ENCODE results near the gene HAUS6.
"Not testable (repeated sequence)": the region's sequence is repeated elsewhere in the genome, so short reads cannot be mapped to it uniquely, and the experiment has no call there.

The HAUS6 gene

GRCh38 chr9:19102631-19103345 lies at the start of gene HAUS6:
TSS of gene HAUS6 (minus strand) at chr9:19102904. CDS start at chr9:19102651, 253 bp downstream.
- peak within 1 kb of the TSS; percentile 89 for H2AFZ ChIP-seq (ENCODE audit: low read depth)

GRCh38 chr9:19152160-19152498 lies 49.4 kb upstream of the HAUS6 start:
- not testable (repeated sequence) for H3K9ac ChIP-seq; H3K36me3 ChIP-seq (ENCODE audit: insufficient read depth); H3K27ac ChIP-seq; H3K4me1 ChIP-seq (ENCODE audit: low read depth, poor library complexity, severe bottlenecking); H3K27me3 ChIP-seq (ENCODE audit: insufficient read depth, low read depth); H2AFZ ChIP-seq (ENCODE audit: low read depth); H3K4me3 ChIP-seq (IDR thresholded peaks at IDR 0.05; ENCODE audit: insufficient read depth, low read depth, low read length); H4K20me1 ChIP-seq (ENCODE audit: insufficient read depth); H3K4me2 ChIP-seq; H3K79me2 ChIP-seq (ENCODE audit: insufficient read depth, low read depth)

More at GRCh38 chr9:19102631-19103345, at the start of gene HAUS6:
- H3K27me3 ChIP-seq (ENCODE audit: insufficient read depth, low read depth) = no peaks in the 10 kb centered on the region
- H3K4me3 ChIP-seq (IDR thresholded peaks at IDR 0.05; ENCODE audit: insufficient read depth, low read depth, low read length) = no peak within 1 kb of the TSS
- no peaks in the 10 kb centered on the region for H3K36me3 ChIP-seq (ENCODE audit: insufficient read depth)
- H4K20me1 ChIP-seq (ENCODE audit: insufficient read depth) = no peaks in the 10 kb centered on the region
- TF ChIP-seq CTCF (conservative IDR thresholded peaks at IDR 0.05; ENCODE audit: low read depth, low read length) = peak; percentile 26; the same call in 1 of the 2 replicates
- peak within 1 kb of the TSS; percentile 91 for H3K27ac ChIP-seq
- H3K4me1 ChIP-seq (ENCODE audit: low read depth, poor library complexity, severe bottlenecking) = peaks cover 13% of the 10 kb centered on the region
- peak within 1 kb of the TSS; percentile 87 for H3K9ac ChIP-seq
- peaks cover 45% of the 10 kb centered on the region for H3K79me2 ChIP-seq (ENCODE audit: insufficient read depth, low read depth)
- H3K4me2 ChIP-seq = peak within 1 kb of the TSS; percentile 87

GRCh38 chr9:19151425-19152159 lies 48.9 kb upstream of the HAUS6 start:
- Histone ChIP-seq H3K4me3 (IDR thresholded peaks at IDR 0.05; ENCODE audit: insufficient read depth, low read depth, low read length) (no peak overlapping the region), H3K27ac (no peak overlapping the region), H3K4me1 (ENCODE audit: low read depth, poor library complexity, severe bottlenecking) (no peaks in the 10 kb centered on the region), H2AFZ (ENCODE audit: low read depth) (no peak overlapping the region), H3K4me2 (no peak overlapping the region), H3K9ac (no peak overlapping the region), H4K20me1 (ENCODE audit: insufficient read depth) (no peaks in the 10 kb centered on the region), H3K79me2 (ENCODE audit: insufficient read depth, low read depth) (no peaks in the 10 kb centered on the region), H3K36me3 (ENCODE audit: insufficient read depth) (no peaks in the 10 kb centered on the region), H3K27me3 (ENCODE audit: insufficient read depth, low read depth) (no peaks in the 10 kb centered on the region)
- no peak for TF ChIP-seq CTCF (conservative IDR thresholded peaks at IDR 0.05; ENCODE audit: low read depth, low read length)

GRCh38 chr9:19149230-19149629 lies 46.5 kb upstream of the HAUS6 start:
- Histone ChIP-seq H4K20me1 (ENCODE audit: insufficient read depth) (no peaks in the 10 kb centered on the region), H3K27ac (no peak overlapping the region), H3K4me2 (no peak overlapping the region), H3K79me2 (ENCODE audit: insufficient read depth, low read depth) (no peaks in the 10 kb centered on the region), H3K9ac (no peak overlapping the region), H3K27me3 (ENCODE audit: insufficient read depth, low read depth) (no peaks in the 10 kb centered on the region), H3K36me3 (ENCODE audit: insufficient read depth) (no peaks in the 10 kb centered on the region), H3K4me3 (IDR thresholded peaks at IDR 0.05; ENCODE audit: insufficient read depth, low read depth, low read length) (no peak overlapping the region), H3K4me1 (ENCODE audit: low read depth, poor library complexity, severe bottlenecking) (no peaks in the 10 kb centered on the region), H2AFZ (ENCODE audit: low read depth) (no peak overlapping the region)
- TF ChIP-seq CTCF (conservative IDR thresholded peaks at IDR 0.05; ENCODE audit: low read depth, low read length) = no peak

- no peaks in the 10 kb centered on the region for H3K79me2 ChIP-seq (ENCODE audit: insufficient read depth, low read depth)
- TF ChIP-seq CTCF (conservative IDR thresholded peaks at IDR 0.05; ENCODE audit: low read depth, low read length) = no peak
- no peaks in the 10 kb centered on the region for H3K36me3 ChIP-seq (ENCODE audit: insufficient read depth)
- no peak overlapping the region for H2AFZ ChIP-seq (ENCODE audit: low read depth)
- H3K9ac ChIP-seq = no peak overlapping the region
- no peaks in the 10 kb centered on the region for H3K4me1 ChIP-seq (ENCODE audit: low read depth, poor library complexity, severe bottlenecking)
- H4K20me1 ChIP-seq (ENCODE audit: insufficient read depth) = no peaks in the 10 kb centered on the region
- H3K27ac ChIP-seq = no peak overlapping the region
- no peak overlapping the region for H3K4me2 ChIP-seq
- H3K4me3 ChIP-seq (IDR thresholded peaks at IDR 0.05; ENCODE audit: insufficient read depth, low read depth, low read length) = no peak overlapping the region
- H3K27me3 ChIP-seq (ENCODE audit: insufficient read depth, low read depth) = no peaks in the 10 kb centered on the region
Observed at GRCh38 chr9:19148187-19148586, 45.5 kb upstream of the HAUS6 start.
